Keratinocyte (primary cell): ENCODE measurements around the gene TMCC2. TPM values are rescaled to one million over a fixed set of nuclear protein-coding genes. Genes with fewer than 3 reads are reported as not detected.

Source experiments
- DNase-seq: peaks from one replicate; pipeline ENCODE4 v3.0.0-alpha.2; 2011; ENCODE audit warnings: low read depth, missing footprints, low spot score
- FAIRE-seq: peaks from 2 replicates; lab custom pipeline; 2011; peaks lifted over from hg19 to GRCh38; lab: Jason Lieb, UNC
- H2AFZ ChIP-seq: 2 replicates; pipeline ENCODE4 v1.6.0; 2012; ENCODE audit warnings: low read length, control low read depth, inconsistent platforms; ENCODE audit not compliant: control insufficient read depth
- H3K27ac ChIP-seq: 2 replicates; pipeline ENCODE4 v1.5.1; 2011; ENCODE audit warnings: low read length; ENCODE audit not compliant: control insufficient read depth, insufficient read depth
- H3K27me3 ChIP-seq: 3 replicates; pipeline ENCODE4 v1.6.0; 2011; ENCODE audit warnings: low read length; ENCODE audit not compliant: control insufficient read depth, insufficient read depth; ENCODE audit errors: extremely low read depth
- H3K36me3 ChIP-seq, 2 experiments: 2 replicates in 1 of 2; 3 replicates in 1 of 2; pipeline ENCODE4 v1.5.1; 2011; ENCODE audit warnings: low read length in 2 of 2, mild to moderate bottlenecking in 1 of 2; ENCODE audit not compliant: control insufficient read depth in 2 of 2, insufficient read depth in 2 of 2; ENCODE audit errors: extremely low read depth in 1 of 2
- H3K4me1 ChIP-seq: 3 replicates; pipeline ENCODE4 v1.5.1; 2011; ENCODE audit warnings: low read length; ENCODE audit not compliant: control insufficient read depth, insufficient read depth; ENCODE audit errors: extremely low read depth
- H3K4me2 ChIP-seq: 3 replicates; pipeline ENCODE4 v1.6.0; 2011; ENCODE audit warnings: low read depth, low read length; ENCODE audit not compliant: control insufficient read depth, insufficient read depth; ENCODE audit errors: extremely low read depth
- H3K4me3 ChIP-seq, 3 experiments: fragments of 200-600 bp in 1 of 3; sonication (generic) in 1 of 3; 2 replicates in 2 of 3; 3 replicates in 1 of 3; pipeline ENCODE4 v1.5.1; 2011 to 2016; ENCODE audit warnings: low read length in 3 of 3, mild to moderate bottlenecking in 3 of 3, control low read depth in 2 of 3, inconsistent platforms in 1 of 3, low read depth in 1 of 3, mixed read lengths in 1 of 3, mixed run types in 1 of 3, moderate library complexity in 1 of 3; ENCODE audit not compliant: control insufficient read depth in 2 of 3, insufficient read depth in 2 of 3; ENCODE audit errors: extremely low read depth in 1 of 3
- H3K79me2 ChIP-seq: 2 replicates; pipeline ENCODE4 v1.6.0; 2012; ENCODE audit warnings: low read length; ENCODE audit not compliant: control insufficient read depth, insufficient read depth
- H3K9ac ChIP-seq: 3 replicates; pipeline ENCODE4 v1.6.0; 2011; ENCODE audit warnings: low read length; ENCODE audit not compliant: control insufficient read depth, insufficient read depth; ENCODE audit errors: extremely low read depth
- H3K9me1 ChIP-seq: 3 replicates; pipeline ENCODE4 v1.6.0; 2011; ENCODE audit warnings: low read length; ENCODE audit not compliant: control insufficient read depth, insufficient read depth; ENCODE audit errors: extremely low read depth
- H3K9me3 ChIP-seq: 2 replicates; pipeline ENCODE4 v1.5.1; 2012; ENCODE audit warnings: low read depth, low read length; ENCODE audit not compliant: control insufficient read depth
- H4K20me1 ChIP-seq: 3 replicates; pipeline ENCODE4 v1.6.0; 2011; ENCODE audit warnings: low read length; ENCODE audit not compliant: control insufficient read depth, insufficient read depth; ENCODE audit errors: extremely low read depth
- CTCF ChIP-seq, 3 experiments: IDR thresholded peaks in 1 of 3; conservative IDR thresholded peaks in 1 of 3; optimal IDR thresholded peaks in 1 of 3; 2 replicates in 2 of 3; 3 replicates in 1 of 3; pipeline versions ENCODE3 to v1.5.1; 2011; ENCODE audit warnings: low read length in 3 of 3, mild to moderate bottlenecking in 3 of 3, moderate library complexity in 2 of 3, control low read depth in 1 of 3, inconsistent platforms in 1 of 3; ENCODE audit not compliant: insufficient read depth in 2 of 3; ENCODE audit errors: extremely low read depth in 1 of 3
- EZH2 ChIP-seq: IDR thresholded peaks from one replicate; pipeline ENCODE4 v1.6.1; 2012; ENCODE audit warnings: inconsistent platforms, mild to moderate bottlenecking, low read length, moderate library complexity
- dilution Hi-C: fragments of 300-500 bp; cut with MboI; formaldehyde crosslinking; loops from one replicate; pipeline ENCODE4 v1.7.0; 2020; ENCODE audit warnings: low sequenced_read_pairs; ENCODE audit not compliant: extremely low pct_ligation_motif_present
- polyA plus RNA-seq, 5 experiments: library from polyadenylated mRNA; depleted of rRNA in 3 of 5; stranded (reverse) in 3 of 5; stranded (forward) in 1 of 5; unstranded in 1 of 5; fragments of >200 nt; gene quantifications; 1 replicate in 1 of 5; 2 replicates in 3 of 5; 3 replicates in 1 of 5; pipeline versions ENCODE4 v1.2.1 to v1.2.3, GENCODE V29; 2011 to 2012; ENCODE audit warnings: missing spikeins in 2 of 5, low read depth in 1 of 5, low replicate concordance in 1 of 5

The TMCC2 gene
- polyA plus RNA-seq, 1 donor (not counting 4 experiments of a cell fraction or from before 2014, with no cell fraction given), result 0.60 TPM

- Histone ChIP-seq H3K27ac (no peak overlapping the region), H4K20me1 (peaks cover 4% of the 10 kb centered on the region), H3K36me3 (no peaks in the 10 kb centered on the region), H3K4me1 (peaks cover 26% of the 10 kb centered on the region), H3K4me2 (no peak overlapping the region), H3K9me1 (no peaks in the 10 kb centered on the region), H3K4me3 (no peak overlapping the region), H3K27me3 (peaks cover 4% of the 10 kb centered on the region), H2AFZ (no peak overlapping the region), H3K9me3 (no peaks in the 10 kb centered on the region), H3K9ac (no peak overlapping the region), H3K79me2 (no peaks in the 10 kb centered on the region)
- TF ChIP-seq CTCF (optimal IDR thresholded peaks at IDR 0.05 in 1 of 3, IDR thresholded peaks at IDR 0.05 in 1 of 3, conservative IDR thresholded peaks at IDR 0.05 in 1 of 3; ENCODE audit: extremely low read depth in 1 of 3, insufficient read depth in 2 of 3, low read length in 3 of 3), result no peak
- no peak for TF ChIP-seq EZH2
- dilution Hi-C loops, result no loop called here
- FAIRE-seq, result no peak
- DNase-seq, result no peak
Measured at GRCh38 chr1:205261946-205262691, 34.4 kb downstream of the TMCC2 start.

GRCh38 chr1:205262731-205263171, 35.0 kb downstream of the TMCC2 start:
- Histone ChIP-seq H3K79me2 (no peaks in the 10 kb centered on the region), H3K27me3 (peaks cover 4% of the 10 kb centered on the region), H3K9me1 (no peaks in the 10 kb centered on the region), H3K4me1 (peaks cover 26% of the 10 kb centered on the region), H2AFZ (no peak overlapping the region), H4K20me1 (peaks cover 4% of the 10 kb centered on the region), H3K27ac (no peak overlapping the region), H3K9ac (no peak overlapping the region), H3K4me3 (no peak overlapping the region), H3K4me2 (no peak overlapping the region), H3K9me3 (no peaks in the 10 kb centered on the region), H3K36me3 (no peaks in the 10 kb centered on the region)
- dilution Hi-C loops, result no loop called here
- no peak for DNase-seq
- FAIRE-seq, result no peak
- no peak for TF ChIP-seq EZH2
- TF ChIP-seq CTCF (optimal IDR thresholded peaks at IDR 0.05 in 1 of 3, IDR thresholded peaks at IDR 0.05 in 1 of 3, conservative IDR thresholded peaks at IDR 0.05 in 1 of 3; ENCODE audit: extremely low read depth in 1 of 3, insufficient read depth in 2 of 3, low read length in 3 of 3), result no peak
